PC-3 (cell line): ENCODE data around the gene STX8.

Source experiments
- EZH2 ChIP-seq: fragments of 300-600 bp; sonication (generic); IDR thresholded peaks from one replicate; pipeline ENCODE4 v1.6.1; 2017; ENCODE audit warnings: antibody characterized with exemption, mild to moderate bottlenecking, low read length; ENCODE audit not compliant: unreplicated experiment
- EZH2phosphoT487 ChIP-seq: fragments of 300-600 bp; sonication (generic); IDR thresholded peaks from 2 replicates; pipeline ENCODE4 v1.6.1; 2018; ENCODE audit warnings: mild to moderate bottlenecking, antibody characterized with exemption, low read length, borderline replicate concordance
- TF ChIP-seq, protein P1 (sequence below): fragments of 300-600 bp; sonication (generic); conservative IDR thresholded peaks from 2 replicates; pipeline ENCODE4 v1.5.1; 2017; ENCODE audit warnings: antibody characterized with exemption, low read depth, mild to moderate bottlenecking, low read length

- TF ChIP-seq, protein P1, sequence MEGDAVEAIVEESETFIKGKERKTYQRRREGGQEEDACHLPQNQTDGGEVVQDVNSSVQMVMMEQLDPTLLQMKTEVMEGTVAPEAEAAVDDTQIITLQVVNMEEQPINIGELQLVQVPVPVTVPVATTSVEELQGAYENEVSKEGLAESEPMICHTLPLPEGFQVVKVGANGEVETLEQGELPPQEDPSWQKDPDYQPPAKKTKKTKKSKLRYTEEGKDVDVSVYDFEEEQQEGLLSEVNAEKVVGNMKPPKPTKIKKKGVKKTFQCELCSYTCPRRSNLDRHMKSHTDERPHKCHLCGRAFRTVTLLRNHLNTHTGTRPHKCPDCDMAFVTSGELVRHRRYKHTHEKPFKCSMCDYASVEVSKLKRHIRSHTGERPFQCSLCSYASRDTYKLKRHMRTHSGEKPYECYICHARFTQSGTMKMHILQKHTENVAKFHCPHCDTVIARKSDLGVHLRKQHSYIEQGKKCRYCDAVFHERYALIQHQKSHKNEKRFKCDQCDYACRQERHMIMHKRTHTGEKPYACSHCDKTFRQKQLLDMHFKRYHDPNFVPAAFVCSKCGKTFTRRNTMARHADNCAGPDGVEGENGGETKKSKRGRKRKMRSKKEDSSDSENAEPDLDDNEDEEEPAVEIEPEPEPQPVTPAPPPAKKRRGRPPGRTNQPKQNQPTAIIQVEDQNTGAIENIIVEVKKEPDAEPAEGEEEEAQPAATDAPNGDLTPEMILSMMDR, result no peak
- TF ChIP-seq EZH2 (no peak), EZH2phosphoT487 (no peak)
Observed at GRCh38 chr17:9239246-9239792, 336.3 kb downstream of the STX8 start.
